GM19099 (cell line): ENCODE data around the gene HRH3.

Experiments
- POLR2A ChIP-seq: IDR thresholded peaks from 3 replicates; pipeline ENCODE4 v1.6.1; 2011; ENCODE audit warnings: low read depth; ENCODE audit not compliant: insufficient read length; ENCODE audit errors: extremely low read depth

The HRH3 gene

GRCh38 chr20:62217913-62218773 lies 1.9 kb downstream of the HRH3 start:
- no peak for TF ChIP-seq POLR2A

GRCh38 chr20:62216636-62217566 lies 3.2 kb downstream of the HRH3 start:
- no peak for TF ChIP-seq POLR2A

GRCh38 chr20:62215991-62216635 lies 4.0 kb downstream of the HRH3 start:
- no peak for TF ChIP-seq POLR2A

GRCh38 chr20:62215020-62215990 lies 4.8 kb downstream of the HRH3 start:
- no peak for TF ChIP-seq POLR2A

GRCh38 chr20:62214067-62214466 lies 6.0 kb downstream of the HRH3 start:
- no peak for TF ChIP-seq POLR2A

- TF ChIP-seq POLR2A, result no peak
These were observed 7.8 kb downstream of the HRH3 start for GRCh38 chr20:62212299-62212698.

- TF ChIP-seq POLR2A, result no peak
These were observed 8.2 kb downstream of the HRH3 start for GRCh38 chr20:62211769-62212288.

- TF ChIP-seq POLR2A, result no peak
These were observed 8.9 kb downstream of the HRH3 start for GRCh38 chr20:62211216-62211615.

- TF ChIP-seq POLR2A, result no peak
These were observed 9.6 kb downstream of the HRH3 start for GRCh38 chr20:62210496-62210855.

GRCh38 chr20:62209850-62210495 lies 10.1 kb downstream of the HRH3 start:
- no peak for TF ChIP-seq POLR2A

GRCh38 chr20:62208795-62209755 lies 11.0 kb downstream of the HRH3 start:
- no peak for TF ChIP-seq POLR2A

GRCh38 chr20:62208061-62208794 lies 11.8 kb downstream of the HRH3 start:
- no peak for TF ChIP-seq POLR2A
